H1 (cell line): Measurements from ENCODE around the gene COA5. TPM values are rescaled to one million over a fixed set of nuclear protein-coding genes. Genes with fewer than 3 reads are reported as not detected.

Experiments
- BRCA1 ChIP-seq: IDR thresholded peaks from 2 replicates; pipeline ENCODE4 v1.6.1; 2012; ENCODE audit warnings: low read depth, low read length, improper control_type of control experiment
- CBX8 ChIP-seq: fragments of 300-800, 300-1000 bp; sonication (generic); IDR thresholded peaks from 2 replicates; pipeline ENCODE4 v1.7.1; 2016; ENCODE audit warnings: low read depth, low read length, borderline replicate concordance
- POLR2A ChIP-seq, 2 experiments: IDR thresholded peaks; 1 replicate in 1 of 2; 2 replicates in 1 of 2; pipeline ENCODE4 v1.6.1; 2011; ENCODE audit warnings: low read depth in 2 of 2, low read length in 2 of 2, mild to moderate bottlenecking in 2 of 2; ENCODE audit errors: control extremely low read depth in 1 of 2
- RXRA ChIP-seq: IDR thresholded peaks from 2 replicates; pipeline ENCODE4 v1.6.1; 2011; ENCODE audit warnings: low read depth, mild to moderate bottlenecking, low read length, moderate library complexity; ENCODE audit not compliant: insufficient read depth
- SIX5 ChIP-seq: IDR thresholded peaks from 2 replicates; pipeline ENCODE4 v1.6.1; 2011; ENCODE audit warnings: mild to moderate bottlenecking, low read depth, low read length
- SP2 ChIP-seq: IDR thresholded peaks from 2 replicates; pipeline ENCODE4 v1.6.1; 2012; ENCODE audit warnings: mild to moderate bottlenecking, low read length, inconsistent platforms
- SP4 ChIP-seq: IDR thresholded peaks from 2 replicates; pipeline ENCODE4 v1.6.1; 2012; ENCODE audit warnings: low read length, inconsistent platforms
- TEAD4 ChIP-seq: IDR thresholded peaks from 2 replicates; pipeline ENCODE4 v1.6.1; 2012; ENCODE audit warnings: low read depth, low read length, inconsistent platforms, mixed read lengths
- ZNF274 ChIP-seq: IDR thresholded peaks from 2 replicates; pipeline ENCODE4 v1.7.0; 2012; ENCODE audit warnings: low read length, borderline replicate concordance; ENCODE audit errors: extremely low read depth
- polyA plus RNA-seq, 7 experiments: library from polyadenylated mRNA; depleted of rRNA in 3 of 7; stranded (reverse) in 5 of 7; unstranded in 2 of 7; fragments of >200 nt in 5 of 7; fragments of 200-250 nt in 2 of 7; gene quantifications; 1 replicate in 5 of 7; 2 replicates in 1 of 7; 4 replicates in 1 of 7; pipeline versions ENCODE4 v1.2.1 to v1.2.3, GENCODE V29; 2011 to 2013; ENCODE audit warnings: missing spikeins in 2 of 7, mixed read lengths in 2 of 7
- total RNA-seq: library from RNA; stranded (reverse); fragmentation: NEBNext Ultra II Directional; extraction: Animal tissue kit (Norgen Biotek cat#: 25700); gene quantifications from 2 replicates; pipeline ENCODE4 v1.2.1, GENCODE V29; 2021
- TF ChIP-seq, protein P1 (sequence below), 3 experiments: IDR thresholded peaks; 1 replicate in 2 of 3; 2 replicates in 1 of 3; pipeline versions ENCODE4 v1.5.1 to v1.6.1; 2011; ENCODE audit warnings: low read length in 3 of 3, mild to moderate bottlenecking in 3 of 3, inconsistent platforms in 2 of 3, low read depth in 1 of 3, moderate library complexity in 1 of 3; ENCODE audit not compliant: insufficient read depth in 1 of 3; ENCODE audit errors: control extremely low read depth in 1 of 3

COA5 gene
- total and polyA plus RNA-seq, 2 of the 8 experiments (the other 6 are each of a cell fraction or from before 2014, with no cell fraction given), result 20.3 to 24.7 TPM

DNA sequence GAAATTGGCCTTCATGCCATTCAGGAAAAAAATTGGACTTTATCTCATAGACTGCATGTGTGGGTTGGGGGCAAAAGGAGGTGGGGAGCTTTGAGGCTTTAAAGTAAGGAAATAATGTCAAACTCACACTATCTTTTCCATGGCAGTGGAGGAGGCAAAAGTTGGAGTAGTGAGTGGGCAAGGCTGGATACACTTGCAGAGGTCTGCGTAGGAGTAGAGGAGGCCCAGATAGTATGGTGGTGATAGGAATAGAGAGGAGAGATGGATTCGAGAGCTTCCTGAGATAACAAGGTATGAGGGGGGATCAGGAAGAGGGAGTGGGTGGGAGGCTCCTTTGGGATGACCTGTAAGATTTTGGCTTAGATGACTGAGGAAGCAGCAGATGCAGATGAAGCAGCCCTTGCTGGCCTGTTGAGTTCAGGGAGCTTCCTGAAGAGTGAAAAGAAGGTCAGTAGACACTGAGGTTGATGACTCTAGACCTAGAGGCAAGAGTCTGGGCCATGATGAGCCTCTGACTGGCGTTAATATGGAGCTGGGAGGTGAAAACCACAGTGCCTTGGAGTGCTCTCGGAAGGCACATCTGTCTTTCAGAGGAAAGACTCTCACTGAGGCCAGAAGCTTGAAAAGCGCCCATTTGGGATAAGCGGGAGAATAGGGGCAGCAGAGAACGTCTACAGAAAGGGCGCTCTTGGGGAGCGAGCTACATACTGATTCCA lies 5.9 kb upstream of the COA5 start (continued):
- TF ChIP-seq, protein P1, sequence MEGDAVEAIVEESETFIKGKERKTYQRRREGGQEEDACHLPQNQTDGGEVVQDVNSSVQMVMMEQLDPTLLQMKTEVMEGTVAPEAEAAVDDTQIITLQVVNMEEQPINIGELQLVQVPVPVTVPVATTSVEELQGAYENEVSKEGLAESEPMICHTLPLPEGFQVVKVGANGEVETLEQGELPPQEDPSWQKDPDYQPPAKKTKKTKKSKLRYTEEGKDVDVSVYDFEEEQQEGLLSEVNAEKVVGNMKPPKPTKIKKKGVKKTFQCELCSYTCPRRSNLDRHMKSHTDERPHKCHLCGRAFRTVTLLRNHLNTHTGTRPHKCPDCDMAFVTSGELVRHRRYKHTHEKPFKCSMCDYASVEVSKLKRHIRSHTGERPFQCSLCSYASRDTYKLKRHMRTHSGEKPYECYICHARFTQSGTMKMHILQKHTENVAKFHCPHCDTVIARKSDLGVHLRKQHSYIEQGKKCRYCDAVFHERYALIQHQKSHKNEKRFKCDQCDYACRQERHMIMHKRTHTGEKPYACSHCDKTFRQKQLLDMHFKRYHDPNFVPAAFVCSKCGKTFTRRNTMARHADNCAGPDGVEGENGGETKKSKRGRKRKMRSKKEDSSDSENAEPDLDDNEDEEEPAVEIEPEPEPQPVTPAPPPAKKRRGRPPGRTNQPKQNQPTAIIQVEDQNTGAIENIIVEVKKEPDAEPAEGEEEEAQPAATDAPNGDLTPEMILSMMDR (IDR thresholded peaks at IDR 0.05; ENCODE audit: control extremely low read depth in 1 of 3, insufficient read depth in 1 of 3, low read depth in 1 of 3, low read length in 3 of 3), result no peak
- no peak for TF ChIP-seq RXRA
- no peak for TF ChIP-seq BRCA1
- TF ChIP-seq SP4, result no peak
- no peak for TF ChIP-seq POLR2A (IDR thresholded peaks at IDR 0.05; ENCODE audit: control extremely low read depth in 1 of 2, low read depth in 2 of 2, low read length in 2 of 2)
- no peak for TF ChIP-seq TEAD4
- no peak for TF ChIP-seq SIX5
- no peak for TF ChIP-seq ZNF274
- no peak for TF ChIP-seq CBX8
- TF ChIP-seq SP2, result no peak
